Left lung (tissue), 10 donors: ENCODE data around the gene CXCL10. TPM values are rescaled to one million over a fixed set of nuclear protein-coding genes. Genes with fewer than 3 reads are reported as not detected.

Experiments used
- ATAC-seq: fragments of 200-7000 bp; cut with Tn5 transposase; one replicate; pipeline ENCODE4 v1.9.1; 2020; ENCODE audit warnings: moderate library complexity
- DNase-seq, 4 donors: peaks; one replicate each; pipeline ENCODE4 v3.0.0-alpha.2; 2013 to 2020
- H3K27ac ChIP-seq, 2 donors: fragments of 200-600 bp; sonication (generic) in 1 of 2; one replicate each; pipeline versions ENCODE4 v1.5.0 to v1.8.0; 2020 to 2021
- H3K27me3 ChIP-seq, 2 donors: fragments of 200-600 bp; sonication (generic) in 1 of 2; one replicate each; pipeline versions ENCODE4 v1.5.0 to v1.8.0; 2020 to 2021
- H3K36me3 ChIP-seq, 2 donors: fragments of 200-600 bp; sonication (generic) in 1 of 2; one replicate each; pipeline versions ENCODE4 v1.5.0 to v1.8.0; 2020 to 2021
- H3K4me1 ChIP-seq, 2 donors: fragments of 200-600 bp; one replicate each; pipeline ENCODE4 v1.8.0; 2021
- H3K4me3 ChIP-seq, 2 donors: fragments of 200-600 bp; sonication (generic) in 1 of 2; one replicate each; pipeline versions ENCODE4 v1.5.0 to v1.8.0; 2020 to 2021; ENCODE audit warnings: mild to moderate bottlenecking in 1 of 2
- H3K9me3 ChIP-seq, 2 donors: fragments of 200-600 bp; sonication (generic) in 1 of 2; one replicate each; pipeline versions ENCODE4 v1.5.0 to v1.8.0; 2020 to 2021
- intact Hi-C, 2 donors: fragments of 100-400 bp; cut with DNase I; formaldehyde crosslinking; loops; one replicate each; pipeline versions ENCODE4 v1.11.2 to v1.14.2; 2022
- polyA plus RNA-seq, 6 donors: library from polyadenylated mRNA; unstranded; fragments of 120-200 nt; gene quantifications; one replicate each; pipeline ENCODE4 v1.2.1, GENCODE V29; 2013; ENCODE audit not compliant: insufficient read length in 6 of 6
- total RNA-seq, 2 donors: library from RNA; stranded (reverse); fragmentation: NEBNext Ultra II Directional; extraction: Animal tissue kit (Norgen Biotek cat#: 25700); gene quantifications; one replicate each; pipeline ENCODE4 v1.2.1, GENCODE V29; 2021
- TF ChIP-seq, protein P1 (sequence below), 2 donors: fragments of 200-600 bp; sonication (generic) in 1 of 2; IDR thresholded peaks; one replicate each; pipeline versions ENCODE4 v1.5.0 to v1.8.0; 2021; ENCODE audit warnings: antibody characterized with exemption in 2 of 2
- donor health status: DM: no; HTN: yes; CAD: no.
- donor health status: DM: no; HTN: no; CAD: no.

CXCL10 gene
- total and polyA plus RNA-seq, 8 donors, result 0.94 to 31.6 (median 2.1) TPM

DNA sequence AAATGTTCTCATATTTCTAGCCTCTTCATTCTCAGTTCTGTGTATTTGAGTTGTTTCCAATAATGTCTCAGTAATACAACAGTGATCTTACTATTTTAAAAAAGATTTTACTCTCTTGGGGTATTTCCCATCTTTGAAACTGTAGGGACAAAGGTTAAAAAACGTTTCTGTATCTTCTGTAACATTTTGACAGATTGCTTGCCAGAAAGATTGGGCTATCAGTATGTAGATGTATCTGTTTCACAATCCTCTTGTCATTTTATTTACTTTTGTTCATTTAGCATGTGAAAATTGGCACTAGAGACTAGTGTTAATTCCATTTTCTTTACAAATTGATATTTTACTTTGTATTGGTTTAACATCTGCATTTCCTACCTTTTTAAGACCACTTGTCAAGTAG is 9.8 kb downstream of the CXCL10 start:
- peaks cover 0 to 11% of the 10 kb centered on the region in 2 donors for H3K4me1 ChIP-seq
- TF ChIP-seq, protein P1, sequence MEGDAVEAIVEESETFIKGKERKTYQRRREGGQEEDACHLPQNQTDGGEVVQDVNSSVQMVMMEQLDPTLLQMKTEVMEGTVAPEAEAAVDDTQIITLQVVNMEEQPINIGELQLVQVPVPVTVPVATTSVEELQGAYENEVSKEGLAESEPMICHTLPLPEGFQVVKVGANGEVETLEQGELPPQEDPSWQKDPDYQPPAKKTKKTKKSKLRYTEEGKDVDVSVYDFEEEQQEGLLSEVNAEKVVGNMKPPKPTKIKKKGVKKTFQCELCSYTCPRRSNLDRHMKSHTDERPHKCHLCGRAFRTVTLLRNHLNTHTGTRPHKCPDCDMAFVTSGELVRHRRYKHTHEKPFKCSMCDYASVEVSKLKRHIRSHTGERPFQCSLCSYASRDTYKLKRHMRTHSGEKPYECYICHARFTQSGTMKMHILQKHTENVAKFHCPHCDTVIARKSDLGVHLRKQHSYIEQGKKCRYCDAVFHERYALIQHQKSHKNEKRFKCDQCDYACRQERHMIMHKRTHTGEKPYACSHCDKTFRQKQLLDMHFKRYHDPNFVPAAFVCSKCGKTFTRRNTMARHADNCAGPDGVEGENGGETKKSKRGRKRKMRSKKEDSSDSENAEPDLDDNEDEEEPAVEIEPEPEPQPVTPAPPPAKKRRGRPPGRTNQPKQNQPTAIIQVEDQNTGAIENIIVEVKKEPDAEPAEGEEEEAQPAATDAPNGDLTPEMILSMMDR (IDR thresholded peaks at IDR 0.05), result no peak
- no peak overlapping the region for H3K27ac ChIP-seq
- H3K4me3 ChIP-seq, result no peak overlapping the region
- ATAC-seq (no peak), DNase-seq (no peak)
- H3K27me3 ChIP-seq, result no peaks in the 10 kb centered on the region
- intact Hi-C loops, result no loop called here
- no peaks in the 10 kb centered on the region for H3K36me3 ChIP-seq
- H3K9me3 ChIP-seq, result no peaks in the 10 kb centered on the region

- TF ChIP-seq, protein P1 (IDR thresholded peaks at IDR 0.05), result no peak
Observed at GRCh38 chr4:76012388-76012801, 10.9 kb downstream of the CXCL10 start.

GRCh38 chr4:76011700-76012387 is 11.5 kb downstream of the CXCL10 start:
- peak; percentile 24 for ATAC-seq

More at GRCh38 chr4:76012388-76012801, 10.9 kb downstream of the CXCL10 start:
- Histone ChIP-seq H3K9me3 (no peaks in the 10 kb centered on the region), H3K27ac (peak overlapping the region; percentile 34 to 64), H3K4me1 (peaks cover 0 to 11% of the 10 kb centered on the region in 2 donors), H3K27me3 (no peaks in the 10 kb centered on the region), H3K4me3 (no peak overlapping the region), H3K36me3 (no peaks in the 10 kb centered on the region)
- ATAC-seq (no peak), DNase-seq (no peak)
- intact Hi-C loops, result no loop called here

DNA sequence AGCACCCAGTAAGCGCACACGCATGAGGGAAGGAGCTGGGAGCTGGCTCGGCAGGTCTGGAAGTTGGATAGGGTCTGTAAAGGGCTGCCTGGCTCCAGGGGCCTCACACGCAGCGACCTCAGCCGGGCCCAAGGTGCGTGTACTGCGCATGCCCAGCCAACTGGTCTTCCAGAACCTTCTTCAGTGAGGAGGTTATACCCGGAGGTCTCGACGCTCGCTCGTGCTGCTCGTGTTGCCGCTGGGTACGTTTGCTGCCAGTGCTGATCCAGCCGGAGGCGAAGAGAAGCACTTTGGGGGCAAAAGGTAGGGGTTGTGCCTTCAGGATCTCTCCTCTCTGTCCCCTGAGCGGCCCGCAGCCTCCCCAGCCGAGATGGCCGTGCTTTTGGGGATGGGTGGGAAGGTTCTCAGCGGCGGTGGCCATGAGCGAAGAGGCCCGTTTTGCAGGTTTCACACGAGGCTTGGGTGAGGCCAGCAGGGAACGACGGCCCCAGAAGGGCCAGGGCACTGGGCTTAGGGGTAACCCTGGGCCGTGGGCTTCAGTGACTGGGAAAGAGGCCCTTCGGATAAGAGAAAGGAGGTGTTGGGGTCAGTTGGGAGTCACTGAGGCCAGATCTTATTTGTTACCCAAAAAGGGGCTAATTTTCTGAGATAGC is 12.2 kb downstream of the CXCL10 start:
- no peaks in the 10 kb centered on the region for H3K9me3 ChIP-seq
- TF ChIP-seq, protein P1 (IDR thresholded peaks at IDR 0.05), result no peak
- ATAC-seq, result no peak
- peak overlapping the region in 1 of 2 donors; percentile 64 for H3K27ac ChIP-seq
- intact Hi-C loops, result no loop called here
- no peak overlapping the region for H3K4me3 ChIP-seq
- no peak for DNase-seq
- H3K36me3 ChIP-seq, result no peaks in the 10 kb centered on the region
- H3K4me1 ChIP-seq, result peaks cover 0 to 11% of the 10 kb centered on the region in 2 donors
- H3K27me3 ChIP-seq, result no peaks in the 10 kb centered on the region

More at GRCh38 chr4:76011700-76012387, 11.5 kb downstream of the CXCL10 start:
- Histone ChIP-seq H3K4me3 (no peak overlapping the region), H3K27ac (peak overlapping the region; percentile 34 to 64), H3K27me3 (no peaks in the 10 kb centered on the region), H3K9me3 (no peaks in the 10 kb centered on the region), H3K4me1 (peaks cover 0 to 11% of the 10 kb centered on the region in 2 donors), H3K36me3 (no peaks in the 10 kb centered on the region)
- intact Hi-C loops, result no loop called here
- peak in 1 of 4 donors; percentile 51 for DNase-seq
- TF ChIP-seq, protein P1 (IDR thresholded peaks at IDR 0.05), result no peak

- Histone ChIP-seq H3K4me1 (peaks cover 0 to 11% of the 10 kb centered on the region in 2 donors), H3K9me3 (no peaks in the 10 kb centered on the region), H3K27me3 (no peaks in the 10 kb centered on the region), H3K36me3 (no peaks in the 10 kb centered on the region), H3K4me3 (no peak overlapping the region), H3K27ac (no peak overlapping the region)
- DNase-seq (no peak), ATAC-seq (no peak)
- intact Hi-C loops, result no loop called here
- TF ChIP-seq, protein P1 (IDR thresholded peaks at IDR 0.05), result no peak
Observed at GRCh38 chr4:76010576-76010975, 12.7 kb downstream of the CXCL10 start.
